Smooth muscle cell (in vitro differentiated cells): Measurements from ENCODE around the gene KCNK16. TPM values are rescaled to one million over a fixed set of nuclear protein-coding genes. Genes with fewer than 3 reads are reported as not detected.

Experiments
- DNase-seq: peaks from one replicate; lab custom pipeline; 2025; ENCODE audit not compliant: unreplicated experiment; lab: John Stamatoyannopoulos, UW
- H2AFZ ChIP-seq: fragments of 200-600 bp; sonication (generic); 2 replicates; pipeline ENCODE4 v1.6.0; 2016; ENCODE audit warnings: antibody characterized with exemption, low read depth, mild to moderate bottlenecking
- H3F3A ChIP-seq: fragments of 200-600 bp; sonication (generic); 2 replicates; pipeline ENCODE4 v1.6.0; 2017; ENCODE audit warnings: antibody characterized with exemption, low read depth
- H3K27ac ChIP-seq: fragments of 200-600 bp; sonication (generic); 2 replicates; pipeline ENCODE4 v1.5.1; 2016; ENCODE audit warnings: low read depth, mild to moderate bottlenecking
- H3K27me3 ChIP-seq: fragments of 200-600 bp; sonication (generic); 2 replicates; pipeline ENCODE4 v1.6.1; 2016; ENCODE audit warnings: low read depth, mild to moderate bottlenecking
- H3K36me3 ChIP-seq: fragments of 200-600 bp; sonication (generic); 2 replicates; pipeline ENCODE4 v1.5.1; 2016; ENCODE audit warnings: low read depth
- H3K4me1 ChIP-seq: fragments of 200-600 bp; sonication (generic); 2 replicates; pipeline ENCODE4 v1.5.1; 2016; ENCODE audit warnings: low read depth
- H3K4me2 ChIP-seq: fragments of 200-600 bp; sonication (generic); 2 replicates; pipeline ENCODE4 v1.6.0; 2016; ENCODE audit warnings: mild to moderate bottlenecking
- H3K4me3 ChIP-seq: fragments of 200-600 bp; sonication (generic); 2 replicates; pipeline ENCODE4 v1.5.1; 2016; ENCODE audit warnings: mild to moderate bottlenecking
- H3K79me2 ChIP-seq: fragments of 200-600 bp; sonication (generic); 2 replicates; pipeline ENCODE4 v1.6.0; 2016; ENCODE audit warnings: low read depth, mild to moderate bottlenecking
- H3K9ac ChIP-seq: fragments of 200-600 bp; sonication (generic); 2 replicates; pipeline ENCODE4 v1.6.0; 2016; ENCODE audit warnings: low read depth
- H3K9me3 ChIP-seq: fragments of 200-600 bp; sonication (generic); replicated peaks from 2 replicates; pipeline ENCODE4 v1.5.1; 2016; ENCODE audit warnings: low read depth
- H4K20me1 ChIP-seq: fragments of 200-600 bp; sonication (generic); 2 replicates; pipeline ENCODE4 v1.6.0; 2016; ENCODE audit warnings: low read depth
- CTCF ChIP-seq: fragments of 200-600 bp; sonication (generic); IDR thresholded peaks from 2 replicates; pipeline ENCODE4 v1.5.1; 2017; ENCODE audit warnings: borderline replicate concordance, mild to moderate bottlenecking, antibody characterized with exemption; ENCODE audit not compliant: insufficient read depth, poor library complexity, severe bottlenecking
- WGBS: methylation state at CpG from one replicate; pipeline ENCODE4 v1.1.7; 2016; ENCODE audit warnings: low lambda C conversion rate; 5-methylcytosine and 5-hydroxymethylcytosine counted together
- polyA plus RNA-seq: library from polyadenylated mRNA; unstranded; fragments of >200 nt; fragmentation: Nextera tagmentation; extraction: Ambion mirVana; gene quantifications from 2 replicates; pipeline ENCODE4 v1.2.1, GENCODE V29; 2016
- total RNA-seq: library from RNA; depleted of rRNA; stranded (reverse); fragments of >200 nt; gene quantifications from 2 replicates; pipeline ENCODE4 v1.2.3, GENCODE V29; 2014

Gene KCNK16
- total and polyA plus RNA-seq, 2 experiments from 2014 or later, result not detected

GRCh38 chr6:39320363-39320984 lies 2.0 kb downstream of the KCNK16 start:
- 88% methylated on average over 10 of the region's 10 CpGs for WGBS
- DNase-seq, result no peak
- H3K4me2 ChIP-seq, result no peak overlapping the region
- no peaks in the 10 kb centered on the region for H3K9me3 ChIP-seq
- H3K27me3 ChIP-seq, result peaks cover 88% of the 10 kb centered on the region
- no peak overlapping the region for H3K27ac ChIP-seq
- no peak overlapping the region for H3K4me3 ChIP-seq
- H2AFZ ChIP-seq, result no peak overlapping the region
- H3F3A ChIP-seq, result no peaks in the 10 kb centered on the region
- no peak for TF ChIP-seq CTCF
- H3K9ac ChIP-seq, result no peak overlapping the region
- no peaks in the 10 kb centered on the region for H4K20me1 ChIP-seq
- H3K79me2 ChIP-seq, result no peaks in the 10 kb centered on the region
- H3K36me3 ChIP-seq, result no peaks in the 10 kb centered on the region
- no peaks in the 10 kb centered on the region for H3K4me1 ChIP-seq

- Histone ChIP-seq H3K27ac (no peak overlapping the region), H3F3A (no peaks in the 10 kb centered on the region), H3K9ac (no peak overlapping the region), H3K79me2 (no peaks in the 10 kb centered on the region), H3K9me3 (no peaks in the 10 kb centered on the region), H3K4me1 (no peaks in the 10 kb centered on the region), H4K20me1 (no peaks in the 10 kb centered on the region), H2AFZ (no peak overlapping the region), H3K4me2 (no peak overlapping the region), H3K36me3 (no peaks in the 10 kb centered on the region), H3K4me3 (no peak overlapping the region), H3K27me3 (peaks cover 91% of the 10 kb centered on the region)
- no peak for TF ChIP-seq CTCF
- DNase-seq, result no peak
- 89% methylated on average over 13 of the region's 13 CpGs for WGBS
These were observed 2.7 kb downstream of the KCNK16 start for GRCh38 chr6:39319621-39320362.

- Histone ChIP-seq H3K79me2 (no peaks in the 10 kb centered on the region), H3K4me1 (peaks cover 4% of the 10 kb centered on the region), H3K4me3 (no peak overlapping the region), H3K27me3 (peaks cover 96% of the 10 kb centered on the region), H3K9me3 (no peaks in the 10 kb centered on the region), H3K36me3 (no peaks in the 10 kb centered on the region), H4K20me1 (no peaks in the 10 kb centered on the region), H3K9ac (no peak overlapping the region), H3F3A (no peaks in the 10 kb centered on the region), H3K27ac (no peak overlapping the region), H2AFZ (no peak overlapping the region), H3K4me2 (no peak overlapping the region)
- DNase-seq, result no peak
- 84% methylated on average over 3 of the region's 3 CpGs for WGBS
- no peak for TF ChIP-seq CTCF
These were observed 5.2 kb downstream of the KCNK16 start for GRCh38 chr6:39317256-39317655.
